NCI-H524 treated with DMSO at 0.1 percent for 48 hours (cell line): ENCODE measurements around the gene IQCM.

ENCODE experiments used
- DNase-seq: peaks from one replicate; lab custom pipeline; 2025; lab: John Stamatoyannopoulos, UW

IQCM gene, protein sequence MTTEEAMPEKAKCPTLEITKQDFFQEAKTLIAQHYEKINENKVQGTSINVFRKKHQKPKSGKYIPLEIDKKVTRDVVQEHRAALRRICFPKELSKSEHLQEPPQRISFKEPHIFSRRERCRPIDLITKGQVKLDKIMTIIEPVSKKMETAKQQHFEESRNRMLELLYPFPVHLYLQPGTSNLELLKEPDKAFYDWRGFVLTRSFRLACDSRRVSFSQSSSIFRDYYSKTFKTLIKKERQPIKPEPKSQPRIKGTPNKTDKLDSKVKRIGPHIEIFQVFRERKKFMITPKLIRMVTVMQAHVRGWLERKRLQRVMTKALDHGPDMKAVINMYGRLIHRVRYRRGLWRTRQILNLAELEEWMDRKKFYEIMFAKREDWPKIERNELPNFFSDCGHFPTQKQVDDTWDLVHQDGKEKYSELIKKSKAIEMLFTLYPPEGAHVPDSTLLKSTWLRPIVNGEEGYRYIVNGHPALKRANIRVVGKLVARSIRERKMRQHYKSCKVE

DNA sequence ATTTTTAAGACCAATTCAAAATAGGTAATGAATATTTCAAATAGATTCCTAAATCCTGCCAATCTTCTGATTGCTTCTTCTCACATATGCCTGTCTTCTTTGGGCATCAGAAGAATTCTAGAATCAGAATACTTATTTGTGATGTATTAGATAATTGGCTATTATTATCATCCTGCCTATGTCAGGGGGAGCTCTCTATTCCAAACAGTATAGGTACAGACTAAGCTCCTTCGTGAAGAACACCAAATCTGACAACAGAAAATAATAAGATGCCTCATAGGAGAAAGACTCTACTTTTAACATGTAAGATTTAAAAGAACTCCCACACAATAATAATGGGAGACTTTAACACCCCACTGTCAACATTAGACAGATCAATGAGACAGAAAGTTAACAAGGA lies at the start of gene IQCM:
Gene IQCM (minus strand): TSS at position 101 of the 400 bp plus-strand sequence. CDS start 73,152 bp downstream, outside the sequence.
- no peak for DNase-seq

DNA sequence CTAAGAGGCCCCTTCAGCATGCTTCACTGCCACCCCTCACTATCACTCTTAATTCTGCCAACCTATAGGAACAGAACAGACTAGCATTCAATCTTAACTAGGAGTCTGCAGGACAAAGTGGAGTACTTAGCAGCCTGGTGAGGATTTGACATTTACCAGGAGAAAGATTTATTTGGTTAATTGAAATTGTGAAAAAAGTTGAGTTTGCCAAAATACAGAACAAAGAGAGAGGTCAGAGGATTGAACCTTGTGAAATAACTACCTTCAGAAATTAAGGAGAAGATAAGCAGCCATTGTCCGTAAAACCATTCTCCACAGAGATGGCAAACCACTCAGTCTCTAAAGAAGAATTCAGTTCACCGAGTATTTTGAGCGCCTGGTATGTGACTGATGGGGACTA lies 41.8 kb upstream of the IQCM start:
- no peak for DNase-seq

DNA sequence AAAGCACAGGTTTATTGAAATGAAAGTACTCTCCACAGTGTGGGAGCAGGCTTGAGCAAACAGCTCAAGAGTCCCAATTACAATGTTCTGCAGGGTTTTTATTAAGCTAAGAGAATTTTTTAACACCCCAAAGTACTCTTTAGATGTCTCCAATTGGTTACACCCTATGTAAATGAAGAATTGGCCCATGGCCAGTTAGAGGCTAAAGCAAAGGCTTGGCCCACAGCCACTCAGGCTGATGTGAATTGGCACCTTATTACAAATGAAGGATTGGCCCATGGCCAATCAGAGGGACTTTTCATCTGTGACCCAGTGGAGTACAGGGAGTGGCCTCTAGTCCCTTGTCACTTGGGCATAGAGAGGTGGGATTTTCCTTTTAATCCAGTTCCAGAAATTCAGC lies 30.1 kb upstream of the IQCM start:
- DNase-seq: no peak

DNA sequence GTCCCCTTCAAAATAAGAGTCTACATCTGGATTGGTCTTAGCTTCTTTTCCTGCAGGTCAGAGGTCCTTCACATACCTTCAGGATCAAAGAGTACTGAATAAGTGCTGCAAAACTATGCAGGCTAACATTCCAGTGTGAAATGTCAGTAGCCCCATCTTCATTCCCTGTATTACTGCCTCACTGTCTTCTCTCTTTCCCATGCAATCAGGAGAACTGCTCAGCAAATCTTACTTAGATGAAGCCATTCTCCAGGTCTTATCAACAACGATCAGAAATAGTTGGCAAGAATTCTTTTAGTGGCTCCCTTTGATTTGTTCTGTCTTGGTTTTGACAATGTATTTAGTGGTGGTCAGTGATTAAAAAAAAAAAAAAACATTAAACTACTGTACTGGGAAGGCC lies 26.0 kb upstream of the IQCM start:
- DNase-seq: no peak

DNA sequence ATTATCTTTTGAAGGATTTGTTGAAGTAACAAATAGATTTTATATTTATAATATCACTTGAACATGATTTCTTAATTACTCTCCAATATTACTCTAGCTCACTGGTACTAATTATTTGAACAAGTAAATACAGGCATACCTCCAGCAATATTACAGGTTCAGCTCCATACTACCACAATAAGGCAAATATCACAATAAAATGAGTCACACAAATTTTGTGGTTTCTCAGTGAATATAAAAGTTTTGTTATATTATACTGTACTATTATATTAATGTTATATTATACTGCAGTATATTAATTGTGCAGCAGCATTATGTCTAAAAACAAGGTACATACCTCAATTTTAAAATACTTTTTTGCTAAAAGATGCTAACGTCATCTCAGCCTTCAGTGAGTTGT lies 22.4 kb upstream of the IQCM start:
- DNase-seq: no peak

DNA sequence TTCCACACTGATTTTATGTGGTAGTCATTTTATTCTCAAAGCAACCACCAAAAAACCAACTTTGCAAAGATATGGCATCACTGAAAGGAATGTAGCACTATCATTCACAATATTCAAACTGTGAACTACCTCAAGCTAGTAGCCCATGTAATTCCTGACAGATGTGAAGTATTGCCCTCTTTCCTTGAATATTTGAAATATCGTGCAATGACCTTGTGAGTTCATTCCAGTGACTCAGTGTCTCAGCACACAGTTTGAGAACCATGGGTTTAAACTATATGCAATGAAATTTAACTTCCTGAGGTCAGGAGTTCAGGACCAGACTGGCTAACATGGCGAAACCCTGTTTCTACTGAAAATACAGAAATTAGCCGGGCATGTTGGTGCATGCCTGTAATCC lies 20.9 kb upstream of the IQCM start:
- no peak for DNase-seq

DNA sequence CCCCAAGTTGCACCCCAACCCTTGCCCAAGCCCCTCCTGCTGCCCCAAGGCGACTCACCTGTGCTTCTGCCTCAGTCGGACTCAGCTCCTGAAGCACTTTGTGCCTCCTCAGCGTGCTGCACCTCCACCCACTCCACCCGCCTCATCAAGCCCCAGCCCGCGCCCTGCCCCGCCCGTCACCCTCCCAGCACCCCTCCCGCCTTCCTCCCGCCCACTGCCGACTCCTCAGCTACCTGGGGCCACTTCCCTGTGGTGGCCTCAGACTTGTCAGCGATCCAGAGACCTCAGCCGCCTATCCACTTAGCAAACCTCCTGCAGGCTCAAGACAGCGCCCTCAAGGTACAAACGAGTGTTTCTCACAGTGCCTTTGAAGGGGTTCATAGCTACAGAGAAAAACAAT lies 19.6 kb upstream of the IQCM start:
- DNase-seq: no peak

DNA sequence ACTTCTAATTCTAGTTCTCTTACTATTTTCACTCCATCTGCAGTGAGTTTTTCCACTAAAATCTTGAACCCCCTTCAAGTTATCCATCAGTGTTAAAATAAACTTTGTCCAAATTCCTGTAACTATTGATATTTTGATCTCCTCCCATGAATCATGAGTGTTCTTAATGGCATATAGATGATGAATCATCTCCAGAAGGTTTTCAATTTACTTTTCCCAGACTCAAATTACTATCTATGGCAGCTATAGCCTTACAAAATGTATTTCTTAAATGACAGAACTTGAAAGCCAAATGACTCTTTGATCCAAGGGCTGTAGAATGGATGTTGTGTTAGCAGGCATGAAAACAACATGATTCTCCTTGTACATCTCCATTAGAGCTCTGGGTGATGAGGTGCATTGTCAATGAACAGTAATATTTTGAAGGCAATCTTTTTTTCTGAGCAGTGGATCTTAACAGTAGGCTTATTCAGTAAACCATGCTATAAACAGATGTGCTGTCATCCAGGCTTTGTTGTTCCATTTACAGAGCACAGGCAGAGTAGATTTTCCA lies 16.1 kb upstream of the IQCM start:
- DNase-seq: no peak

DNA sequence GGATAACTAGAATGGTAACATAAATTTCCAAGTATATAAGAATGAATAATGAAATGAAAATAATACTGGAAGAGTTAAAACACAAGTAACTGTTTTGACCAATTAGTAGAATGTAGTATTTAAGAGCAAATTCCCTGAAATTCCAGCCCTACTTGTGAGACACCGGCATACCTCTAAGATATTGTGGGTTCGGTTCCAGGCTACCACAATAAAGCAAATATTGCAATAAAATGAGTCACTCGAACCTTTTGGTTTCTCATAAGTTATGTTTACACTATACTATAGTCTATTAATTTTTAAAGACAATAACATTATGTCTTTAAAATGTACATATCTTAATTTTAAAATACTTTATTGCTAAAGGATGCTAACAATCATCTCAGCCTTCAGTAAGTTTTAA lies 15.2 kb upstream of the IQCM start:
- DNase-seq: no peak

DNA sequence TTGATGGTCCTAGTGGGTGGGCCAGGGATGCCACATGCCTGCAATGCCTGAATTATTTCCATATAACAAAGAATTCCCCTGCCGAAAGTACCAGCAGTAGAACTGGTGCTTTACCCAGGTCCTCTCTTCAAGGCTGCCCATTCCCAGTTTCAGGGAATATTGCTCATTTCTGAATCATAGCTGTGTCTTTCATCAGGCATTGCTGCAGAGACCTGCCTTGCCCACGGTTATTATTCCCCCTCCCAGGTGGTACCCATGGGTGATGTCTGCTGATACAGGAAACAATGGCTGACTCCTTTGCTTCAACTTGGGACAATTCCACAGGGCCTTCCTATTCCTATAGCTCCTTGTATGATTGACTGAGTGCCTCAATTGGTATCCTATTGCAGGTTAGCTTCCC lies 9.7 kb upstream of the IQCM start:
- no peak for DNase-seq

DNA sequence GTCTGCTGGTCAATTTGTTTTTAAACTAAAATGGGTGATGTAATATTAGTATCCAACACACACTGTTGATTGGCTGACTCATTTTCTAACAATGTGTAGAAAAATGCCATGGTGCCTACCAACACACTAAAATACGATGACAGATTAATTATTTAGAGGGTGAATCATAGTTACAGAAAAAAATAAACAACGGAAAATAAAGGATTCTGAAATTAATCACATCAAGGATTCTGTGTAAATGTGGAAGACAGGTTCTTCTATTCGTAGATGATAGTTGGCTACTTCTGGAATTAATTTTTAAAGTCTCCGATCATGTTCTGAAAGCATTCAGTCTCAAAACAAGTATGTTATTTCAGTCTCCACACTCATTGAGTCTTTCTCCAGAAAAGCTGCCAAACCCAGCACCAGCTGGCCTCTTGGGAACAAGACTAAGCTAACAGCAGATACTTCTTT lies 8.2 kb upstream of the IQCM start:
- no peak for DNase-seq

DNA sequence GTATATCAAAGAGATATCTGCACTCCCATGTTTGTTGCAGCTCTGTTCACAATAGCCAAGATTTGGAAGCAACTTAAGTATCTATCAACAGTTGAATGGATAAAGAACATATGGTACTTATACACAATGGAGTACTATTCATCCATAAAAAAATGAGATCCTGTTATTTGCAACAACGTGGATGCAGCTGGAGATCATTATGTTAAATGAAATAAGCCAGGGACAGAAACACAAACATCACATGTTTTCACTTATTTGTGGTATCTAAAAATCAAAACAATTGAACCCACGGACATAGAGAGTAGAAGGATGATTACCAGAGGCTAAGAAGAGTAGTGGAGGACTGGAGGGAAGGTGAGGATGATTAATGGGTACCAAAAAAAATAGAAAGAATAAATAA lies 14.2 kb downstream of the IQCM start:
- DNase-seq: no peak

DNA sequence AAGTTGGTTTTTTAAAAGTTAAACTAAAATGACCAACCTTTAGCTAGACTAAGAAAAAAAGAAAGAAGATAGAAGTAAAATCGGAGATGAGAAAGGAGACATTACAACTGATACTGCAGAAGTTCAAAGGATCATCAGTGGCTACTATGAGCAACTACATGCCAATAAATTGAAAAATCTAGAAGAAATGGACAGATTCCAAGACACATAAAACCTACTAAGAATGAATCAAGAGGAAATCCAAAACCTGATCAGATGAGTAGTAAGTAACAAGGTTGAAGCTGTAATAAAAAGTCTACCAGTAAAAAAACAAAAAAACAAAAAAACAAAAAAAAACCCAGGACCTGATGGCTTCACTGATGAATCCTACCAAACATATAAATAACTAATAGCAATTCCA lies 16.1 kb downstream of the IQCM start:
- DNase-seq: no peak

DNA sequence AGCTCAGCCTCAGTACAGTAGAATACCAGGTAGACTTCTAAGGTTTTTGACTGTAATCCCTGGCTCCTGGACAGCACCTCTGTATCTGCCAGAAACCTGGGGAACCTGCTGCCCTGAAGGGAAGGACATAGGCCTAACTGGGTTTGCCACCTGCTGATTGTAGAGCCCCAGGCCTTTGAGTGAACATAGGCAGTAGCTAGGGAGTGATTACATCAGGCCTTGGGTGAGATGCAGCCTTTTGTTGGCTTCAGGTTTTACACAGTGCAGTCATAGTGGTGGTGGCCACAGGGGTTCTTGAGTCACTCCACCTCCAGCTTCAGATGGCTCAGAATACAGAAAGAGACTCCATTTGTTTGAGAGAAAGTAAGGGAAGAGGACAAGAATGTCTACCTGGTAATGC lies 19.3 kb downstream of the IQCM start:
- DNase-seq: no peak

DNA sequence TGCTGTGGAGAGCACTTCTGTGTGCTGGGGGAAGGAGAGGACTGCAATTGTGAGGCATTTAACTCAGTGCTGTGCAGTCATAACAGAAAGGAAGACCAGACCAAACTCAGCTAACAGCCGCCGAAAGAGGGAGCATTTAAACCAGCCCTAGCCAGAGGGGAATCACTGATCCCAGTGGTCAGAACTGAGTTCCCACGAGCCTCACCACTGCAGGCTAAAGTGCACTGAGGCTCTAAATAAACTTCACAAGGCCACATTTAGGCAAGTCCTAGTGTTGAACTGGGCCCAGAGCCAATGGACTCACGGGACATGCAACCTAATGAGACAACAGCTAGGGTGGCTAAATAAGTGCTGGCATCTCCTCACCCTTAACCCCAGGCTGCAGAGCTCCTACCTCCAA lies 20.4 kb downstream of the IQCM start:
- DNase-seq: no peak

DNA sequence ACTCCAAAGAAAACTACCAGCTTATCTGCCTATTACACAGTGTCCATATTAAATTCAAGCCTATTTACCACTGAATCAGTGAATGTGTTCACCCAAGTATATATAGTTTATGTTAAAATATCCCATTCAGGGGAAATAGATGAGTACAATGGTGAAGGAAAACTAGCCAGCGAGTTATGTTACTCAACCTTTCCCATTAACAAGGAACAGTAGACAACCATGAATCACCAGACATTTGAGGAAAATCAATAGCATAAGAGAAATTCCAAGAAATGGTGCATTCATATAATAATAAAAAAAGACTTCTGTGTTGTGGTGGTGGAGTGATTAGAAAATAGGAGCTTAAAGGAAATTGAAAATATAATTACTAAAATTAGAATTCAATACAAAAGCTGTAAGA lies 21.3 kb downstream of the IQCM start:
- no peak for DNase-seq

DNA sequence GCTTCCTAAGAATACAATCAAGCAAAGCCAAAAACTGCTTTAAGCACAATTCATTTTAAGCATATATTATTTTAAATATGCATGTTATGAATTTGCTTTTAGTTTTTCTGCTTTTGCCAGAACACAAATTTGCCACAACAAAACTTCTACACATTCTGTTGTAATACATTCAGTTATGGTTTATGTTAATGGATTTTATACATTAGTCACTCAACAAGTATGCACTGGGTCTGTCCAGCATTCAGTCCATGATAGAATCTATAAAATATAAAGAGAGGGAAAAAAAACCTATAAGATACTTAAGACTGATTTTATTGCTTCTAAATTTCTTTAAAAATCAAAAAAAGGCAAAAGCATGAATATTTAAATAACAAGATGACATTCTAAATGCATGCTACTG lies 22.2 kb downstream of the IQCM start:
- DNase-seq: no peak

DNA sequence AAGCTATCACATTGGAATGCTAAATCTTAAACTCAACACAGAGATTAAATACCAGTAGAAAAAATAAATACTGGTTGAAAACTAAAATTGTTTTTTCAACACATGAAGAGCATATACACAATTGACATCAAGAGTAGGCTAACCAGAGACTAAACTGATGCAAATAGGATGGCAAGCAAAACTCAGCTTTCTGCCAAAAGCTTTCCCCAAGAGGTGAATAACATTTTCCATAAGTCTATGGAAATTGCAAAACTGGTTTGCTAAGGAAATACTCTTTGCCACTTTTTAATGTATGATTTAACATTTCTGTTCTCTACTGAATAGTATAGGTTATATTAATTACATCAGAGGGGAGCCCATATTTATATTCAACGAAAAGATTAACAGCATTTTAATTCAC lies 23.8 kb downstream of the IQCM start:
- no peak for DNase-seq

DNA sequence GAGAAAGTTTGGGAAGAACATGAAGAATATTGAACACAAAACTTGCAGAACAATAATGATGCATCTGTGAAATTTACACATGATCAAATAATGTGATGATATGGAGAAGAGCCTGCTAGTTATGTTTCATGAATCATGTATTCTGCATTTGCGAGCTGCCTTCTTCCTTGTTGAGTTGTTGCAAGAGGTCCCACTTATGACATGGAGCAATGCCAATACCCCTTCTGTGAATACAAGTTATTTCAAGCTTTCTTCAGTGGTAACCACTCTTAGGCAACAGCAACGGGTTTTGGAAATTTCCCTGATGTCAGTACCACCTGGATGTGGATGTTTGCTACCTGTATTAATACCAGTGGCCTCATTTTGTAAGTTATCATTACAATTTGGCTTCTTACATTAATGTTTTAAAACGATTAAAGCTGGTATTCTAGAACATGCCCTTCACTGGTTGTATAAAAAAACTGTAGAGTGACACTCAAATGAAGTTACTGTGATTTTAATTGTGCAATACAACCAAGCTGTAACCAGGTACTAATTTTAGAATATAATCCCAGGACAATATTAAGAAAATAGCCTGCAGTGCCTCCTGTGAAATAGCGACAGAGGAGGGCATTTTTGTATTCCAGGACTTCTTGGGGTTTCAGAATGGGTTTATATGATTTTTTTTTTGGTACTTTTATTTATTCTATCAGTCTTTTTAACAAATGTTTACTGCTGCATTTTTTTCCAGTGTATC lies 25.3 kb downstream of the IQCM start:
- DNase-seq: no peak

DNA sequence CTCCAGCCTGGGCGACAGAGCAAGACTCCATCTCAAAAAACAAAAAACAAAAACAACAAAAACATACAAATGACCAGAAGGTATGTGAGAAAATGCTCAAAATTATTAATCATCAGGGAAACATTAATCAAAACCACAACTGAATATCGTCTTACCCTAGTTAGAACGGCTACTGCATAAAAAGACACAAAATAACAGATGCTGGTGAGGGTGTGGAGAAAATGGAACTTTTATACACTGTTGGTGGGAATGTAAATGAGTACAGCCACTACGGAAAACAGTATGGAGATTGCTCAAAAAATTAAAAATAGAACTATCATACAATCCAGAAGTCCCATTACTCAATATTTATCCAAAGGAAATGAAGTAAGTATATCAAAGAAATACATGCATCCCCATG lies 27.3 kb downstream of the IQCM start:
- no peak for DNase-seq

DNA sequence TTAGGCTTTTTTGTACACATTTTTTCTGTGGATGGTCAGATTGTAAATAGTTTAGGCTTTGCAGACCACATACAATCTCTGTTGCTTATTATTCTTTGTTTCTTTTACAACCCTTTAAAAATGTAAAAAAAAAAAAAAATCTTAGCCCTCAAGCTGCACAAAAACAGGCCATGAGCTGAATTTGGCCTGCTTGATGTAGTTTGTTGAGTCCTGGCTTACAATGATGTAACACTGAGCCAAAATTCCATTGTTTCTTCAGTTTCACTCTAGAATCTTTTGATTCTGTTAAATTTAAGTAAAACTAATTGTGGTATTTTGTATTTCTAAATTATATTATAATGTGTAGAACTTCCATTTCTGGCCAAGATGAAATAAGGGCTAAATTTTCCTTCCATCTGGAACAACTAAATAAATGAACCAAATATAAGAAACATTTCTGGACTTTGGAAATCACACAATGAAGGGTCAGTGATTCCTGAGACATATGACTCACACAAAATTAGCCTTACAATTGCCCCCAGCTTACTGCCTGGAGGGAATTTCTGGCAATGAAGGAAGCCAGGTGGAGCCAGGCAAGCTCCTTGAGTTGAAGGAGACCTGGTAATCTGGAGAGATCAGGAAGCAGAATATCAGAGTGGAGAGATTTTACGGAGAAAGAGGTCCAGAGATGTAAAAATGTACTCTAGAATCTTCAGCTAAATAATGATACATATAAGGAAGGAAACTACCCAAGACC lies 29.8 kb downstream of the IQCM start:
- no peak for DNase-seq

DNA sequence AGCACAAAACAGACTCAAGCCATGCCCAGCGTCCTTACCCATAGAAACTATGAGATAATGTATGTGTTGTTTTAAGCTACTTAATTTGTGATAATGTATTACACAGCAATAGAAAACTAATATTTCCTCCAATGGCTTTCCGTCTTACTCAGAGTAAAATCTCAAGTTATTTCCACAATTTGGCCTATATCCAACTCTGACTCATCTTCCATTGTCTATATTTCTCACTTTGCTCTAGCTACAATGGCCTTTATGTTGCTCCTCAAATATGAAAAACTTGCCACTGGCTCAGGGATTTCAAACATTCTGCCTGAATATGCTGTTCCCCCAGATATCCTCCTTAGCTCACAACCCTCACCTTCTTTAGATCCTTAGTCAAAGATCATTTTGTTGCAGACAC lies 31.6 kb downstream of the IQCM start:
- DNase-seq: no peak
